GF-D8 (cell line): ENCODE data around the gene SLC22A8.
"Not testable (repeated sequence)": the region's sequence is repeated elsewhere in the genome, so short reads cannot be mapped to it uniquely, and the experiment has no call there.

ENCODE experiments used
- DNase-seq: peaks from one replicate; lab custom pipeline; 2025; lab: John Stamatoyannopoulos, UW

SLC22A8 gene

DNA sequence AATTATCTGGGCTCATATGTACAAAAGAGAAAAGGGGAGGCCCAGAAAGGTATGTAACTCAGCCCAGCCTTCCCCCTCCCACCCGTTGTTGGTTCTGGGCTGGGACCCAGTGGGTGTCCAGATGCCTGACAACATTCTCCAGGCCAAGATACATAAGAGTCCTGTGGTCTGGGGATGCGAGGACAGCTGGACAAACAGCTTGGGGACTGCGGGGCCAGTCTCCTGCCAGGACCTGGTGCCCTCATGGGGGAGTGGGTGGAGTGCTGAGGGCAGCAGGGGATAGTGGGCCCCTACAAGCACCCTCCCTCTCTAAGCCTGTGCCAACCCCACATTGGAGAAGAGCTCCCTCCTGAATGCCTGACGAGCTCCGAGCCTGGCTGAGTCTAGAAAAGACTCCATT is 27.4 kb downstream of the SLC22A8 start:
- no peak for DNase-seq

DNA sequence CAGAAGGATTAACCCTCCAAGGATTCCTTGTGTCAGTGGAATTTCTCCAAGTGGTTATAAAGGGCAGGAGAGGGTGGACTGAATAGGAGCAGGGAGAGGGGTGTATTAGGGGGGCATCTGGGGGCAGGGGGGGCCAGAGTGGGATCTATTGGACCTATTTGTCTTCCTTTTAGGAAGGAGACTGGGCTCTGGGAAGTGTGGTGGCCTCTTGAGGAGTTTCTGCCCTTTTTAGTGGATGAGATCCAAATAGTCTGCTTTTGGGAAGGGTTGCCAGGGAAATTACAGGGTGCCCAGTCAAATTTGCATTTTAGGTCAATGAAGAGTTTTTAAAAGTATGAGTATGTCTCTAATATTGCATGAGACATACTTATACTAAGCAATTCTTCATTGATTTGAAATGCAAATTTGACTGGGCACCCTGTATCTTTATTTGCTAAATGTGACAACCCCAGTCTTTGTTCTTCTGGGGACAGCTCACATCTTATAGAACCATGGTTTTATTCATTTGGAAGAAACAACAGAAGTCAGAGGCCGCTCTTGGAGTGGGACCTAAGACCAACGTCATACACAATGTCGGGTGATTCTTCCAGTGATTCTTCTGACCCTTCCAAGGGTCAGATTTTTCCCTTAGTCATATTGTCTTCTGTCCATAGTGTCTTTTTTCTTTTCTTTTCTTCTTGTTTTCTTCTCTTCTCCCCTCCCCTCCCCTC is 30.4 kb downstream of the SLC22A8 start:
- DNase-seq, result no peak

DNA sequence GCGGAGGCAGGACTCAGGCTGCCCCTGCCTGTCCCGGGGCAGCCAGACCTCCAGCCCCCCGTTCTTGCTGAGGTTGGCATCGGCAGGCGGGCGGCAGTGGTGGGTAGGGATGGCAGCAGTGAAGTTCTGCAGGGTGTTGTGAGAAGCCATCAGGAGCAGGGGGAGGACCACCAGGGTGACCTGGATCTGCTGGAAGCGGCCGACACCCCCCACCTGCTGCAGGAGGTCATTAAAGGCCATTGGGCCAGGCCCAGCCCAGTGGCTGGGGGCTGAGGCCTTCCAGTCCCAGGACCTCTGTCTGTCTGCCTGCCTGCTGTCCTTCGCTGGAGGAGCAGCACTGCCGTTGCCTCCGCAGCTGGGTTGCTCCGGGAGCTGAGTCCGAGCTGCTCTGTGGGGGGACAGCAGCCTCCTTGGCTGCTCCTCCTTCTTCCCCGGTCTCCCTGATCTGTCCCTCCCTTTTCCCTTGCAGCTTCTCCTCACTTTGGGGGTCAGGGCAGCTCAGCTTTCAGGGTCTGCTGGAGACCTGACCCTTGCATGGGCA is 31.1 kb downstream of the SLC22A8 start, which contains the start of gene SLC22A6:
Gene SLC22A6, minus strand, starts transcription at position 517 of the 541 bp plus-strand sequence. Its CDS starts 277 bp downstream, at position 240.
- no peak for DNase-seq

DNA sequence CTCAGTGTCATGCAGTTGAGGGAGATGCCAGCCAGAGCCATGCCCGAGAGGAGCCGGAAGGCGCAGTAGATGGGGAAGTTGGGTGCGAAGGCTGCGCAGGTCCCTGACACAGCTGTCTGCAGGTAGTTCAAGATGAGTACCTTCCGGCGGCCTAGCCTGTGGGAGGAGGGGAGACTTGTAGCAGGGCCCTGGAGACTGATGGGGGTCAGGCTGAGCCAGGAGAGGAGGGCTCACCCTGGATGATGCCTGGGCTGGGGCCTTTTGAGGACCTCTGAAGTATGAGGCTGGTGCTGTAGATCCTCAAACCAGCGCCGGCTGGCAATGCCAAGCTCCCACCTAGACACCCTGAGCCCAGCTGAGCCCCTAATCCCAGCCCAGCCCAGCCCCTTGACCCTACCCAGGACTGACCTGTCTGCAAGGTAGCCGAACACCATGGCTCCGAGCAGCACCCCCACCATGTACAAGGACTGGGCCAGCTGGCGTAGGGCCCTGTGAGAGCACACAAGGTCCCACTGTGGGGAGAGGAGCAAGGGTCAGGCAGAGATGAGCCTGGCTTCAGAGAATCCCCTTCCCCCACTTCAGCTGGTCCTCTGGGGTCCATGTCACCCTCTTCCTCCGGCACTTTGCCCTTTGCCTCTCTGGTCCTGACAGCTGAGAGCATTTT is 32.0 kb downstream of the SLC22A8 start:
- DNase-seq, result no peak

DNA sequence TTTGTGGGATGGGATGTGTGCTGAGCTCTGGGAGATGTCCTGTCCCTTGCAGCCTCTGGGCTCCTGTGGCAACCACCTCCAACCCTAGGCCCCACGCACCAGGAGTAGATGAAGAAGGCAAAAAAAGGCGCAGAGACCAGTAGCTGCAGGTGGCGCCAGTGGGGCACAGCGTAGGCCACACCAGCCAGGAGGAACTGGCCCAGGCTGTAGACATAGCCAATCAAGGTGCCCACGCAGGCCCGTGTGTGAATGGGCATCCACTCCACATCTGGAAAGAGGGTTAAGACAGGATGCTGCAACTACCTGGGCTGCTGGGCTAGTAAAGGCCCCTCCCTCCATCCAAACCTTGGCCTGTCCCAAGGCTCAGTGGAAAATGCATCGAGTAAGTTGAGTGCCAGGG is 33.9 kb downstream of the SLC22A8 start:
- no peak for DNase-seq

DNA sequence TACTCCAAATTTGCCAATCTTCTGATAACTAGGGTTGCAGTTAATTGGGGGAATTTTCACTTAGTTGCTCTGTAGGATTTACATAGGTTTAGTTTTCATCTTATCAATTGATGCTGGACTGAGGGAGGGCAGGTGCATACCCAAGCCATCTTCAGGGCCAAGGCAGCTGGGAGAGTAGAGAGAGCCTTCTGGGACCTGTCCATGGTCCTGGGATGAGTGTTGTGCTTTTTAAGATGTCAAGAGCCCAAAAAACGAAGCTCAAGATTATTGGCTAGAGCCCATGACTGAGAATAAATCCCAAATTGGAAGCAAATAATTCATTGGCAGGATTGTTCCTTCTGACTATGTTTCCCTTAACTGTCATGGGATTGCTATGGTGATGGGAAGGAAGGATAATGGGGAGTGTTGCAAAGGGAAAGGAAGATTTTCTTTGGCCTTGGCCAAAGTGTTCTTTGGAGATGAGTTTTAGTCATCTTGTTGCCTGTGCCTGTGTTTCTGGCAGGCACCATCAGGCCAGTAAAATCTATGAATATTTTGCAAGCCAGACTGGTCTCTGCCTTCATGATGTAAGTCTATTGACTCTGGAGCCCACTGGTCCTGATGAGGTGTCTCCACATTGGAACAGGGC is 35.4 kb downstream of the SLC22A8 start:
- DNase-seq, result no peak

DNA sequence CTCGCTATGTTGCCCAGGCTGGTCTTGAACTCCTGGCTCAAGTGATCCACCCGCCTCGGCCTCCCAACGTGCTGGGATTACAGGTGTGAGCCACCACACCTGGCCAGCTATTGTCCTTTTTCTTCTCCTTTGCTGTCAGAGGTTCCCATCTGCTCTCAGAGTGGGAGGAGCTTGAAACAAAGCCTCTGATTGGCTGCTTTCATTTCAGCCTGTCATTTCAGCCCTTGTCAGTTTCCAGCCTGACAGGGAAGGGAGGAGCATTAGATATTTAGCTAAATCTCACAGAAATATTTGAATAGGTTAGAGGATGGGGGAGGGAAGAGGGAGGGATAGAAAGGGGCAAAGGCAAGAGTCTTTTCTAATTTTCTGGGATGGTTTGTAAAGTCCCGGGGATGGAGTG is 39.5 kb downstream of the SLC22A8 start:
- no peak for DNase-seq

DNA sequence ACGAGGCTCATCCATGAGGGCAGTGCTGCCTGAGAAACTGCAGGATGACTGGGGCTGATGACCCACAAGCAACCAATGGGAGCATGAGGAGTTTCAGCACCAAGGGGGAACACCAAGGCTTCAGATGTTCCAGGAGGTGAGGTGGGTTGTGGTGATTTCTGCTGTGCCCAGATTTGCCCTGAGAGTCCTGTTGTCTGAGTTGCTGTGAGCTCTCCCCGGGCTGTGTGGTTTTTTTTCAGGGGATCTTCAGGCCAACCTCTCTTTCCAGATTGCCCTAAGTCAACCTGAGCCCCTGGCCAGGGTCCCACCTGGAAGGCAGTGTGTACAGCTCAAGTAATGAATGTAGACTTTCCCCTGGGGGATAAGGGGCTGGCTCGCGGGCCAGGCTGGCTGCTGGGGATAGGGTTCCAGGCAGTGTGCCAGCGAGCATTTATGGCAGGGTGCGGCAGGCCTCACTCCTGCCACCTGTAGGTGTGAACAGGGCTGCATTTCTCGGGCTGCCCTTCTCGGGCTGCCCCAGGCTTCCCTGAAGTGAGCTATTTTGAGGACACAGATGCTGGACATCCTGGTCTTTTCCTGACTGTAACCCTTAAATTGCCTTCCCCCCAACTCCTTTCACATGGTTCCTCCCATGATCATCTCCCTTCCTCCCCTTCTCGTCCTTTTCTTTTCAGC is 40.7 kb downstream of the SLC22A8 start:
- DNase-seq, result no peak

DNA sequence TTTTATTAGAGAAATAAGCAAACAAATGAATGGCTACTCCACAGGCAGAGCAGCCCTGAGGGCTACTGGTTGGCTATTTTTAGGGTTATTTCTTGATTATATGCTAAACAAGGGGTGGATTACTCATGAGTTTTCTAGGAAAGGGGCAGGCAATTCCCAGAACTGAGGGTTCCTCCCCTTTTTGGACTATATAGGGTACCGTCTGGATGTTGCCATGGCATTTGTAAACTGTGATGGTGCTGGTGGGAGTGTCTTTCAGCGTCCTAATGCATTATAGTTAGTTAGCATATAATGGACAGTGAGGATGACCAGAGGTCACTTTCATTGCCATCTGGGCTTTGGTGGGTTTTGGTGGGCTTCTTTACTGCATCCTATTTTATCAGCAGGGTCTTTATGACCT is 50.1 kb downstream of the SLC22A8 start:
- no peak for DNase-seq

DNA sequence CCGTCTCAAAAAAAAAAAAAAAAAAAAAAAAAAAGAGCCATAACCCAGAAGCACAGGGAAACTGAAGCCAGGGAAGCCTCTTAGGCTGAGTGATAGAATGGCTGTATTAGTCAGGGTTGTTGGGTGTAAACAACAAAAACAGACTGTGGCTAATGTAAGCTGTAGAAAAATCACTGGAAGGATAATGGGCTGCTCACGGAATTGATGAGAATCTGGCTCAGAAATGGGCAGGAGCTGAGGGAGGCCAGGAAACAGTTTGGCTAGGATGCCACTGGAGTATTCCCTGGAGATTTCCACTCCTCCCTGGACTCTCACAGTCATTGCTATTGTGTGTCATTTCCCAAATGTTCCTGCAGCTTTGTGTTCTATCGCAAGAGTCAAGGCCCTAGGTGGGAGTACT is 53.2 kb downstream of the SLC22A8 start:
- DNase-seq, result no peak

DNA sequence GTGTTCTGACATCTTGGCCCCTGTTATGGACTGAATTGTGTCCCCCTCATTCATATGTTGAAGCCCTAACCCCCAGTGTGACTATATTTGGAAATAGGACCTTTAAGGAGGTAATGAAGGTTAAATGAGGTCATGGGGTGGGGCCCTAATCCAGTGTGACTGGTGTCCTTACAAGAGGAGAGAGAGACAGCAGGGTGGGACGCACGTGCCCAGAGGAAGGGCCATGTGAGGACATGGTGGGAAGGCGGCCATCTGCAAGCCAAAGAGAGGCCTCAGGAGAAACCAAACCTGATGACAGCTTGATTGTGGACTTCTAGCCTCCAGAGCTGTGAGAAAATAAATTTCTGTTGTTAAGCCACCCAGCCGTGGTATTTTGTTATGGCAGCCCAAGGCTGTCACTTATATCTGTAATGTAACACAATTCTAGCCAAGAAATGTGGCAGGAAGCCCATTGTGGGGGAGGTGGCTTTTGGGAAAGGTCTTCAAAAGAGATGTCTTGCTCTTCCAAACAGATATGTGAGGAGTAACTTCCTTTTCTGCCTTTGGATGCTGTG is 54.5 kb downstream of the SLC22A8 start:
- no peak for DNase-seq

DNA sequence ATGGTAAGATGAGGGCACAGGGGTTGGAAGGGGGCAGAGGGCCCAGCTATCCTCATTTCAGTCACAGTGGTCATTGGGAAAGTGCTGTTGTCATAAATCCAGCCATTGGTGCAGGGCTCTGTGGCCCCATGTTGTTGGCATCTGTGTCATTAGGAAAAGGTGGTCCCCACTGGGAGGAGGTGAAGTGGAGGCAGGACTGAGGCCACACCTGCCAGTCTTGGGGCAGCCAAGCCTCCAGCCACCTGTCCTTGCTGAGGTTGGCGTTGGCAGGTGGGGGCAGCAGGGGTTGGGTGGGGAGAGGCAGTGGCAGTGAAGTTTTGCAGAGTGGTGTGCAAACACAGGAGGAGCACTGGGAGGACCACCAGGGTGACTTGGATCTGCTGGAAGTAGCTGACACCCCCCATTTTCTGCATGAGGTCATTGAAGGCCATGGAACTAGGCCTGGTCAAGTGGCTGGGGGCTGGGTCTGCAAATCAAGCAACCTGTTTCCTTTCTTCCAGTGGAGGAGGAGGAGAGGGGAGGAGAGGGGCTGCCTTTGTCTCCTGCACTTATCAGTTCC is 56.1 kb downstream of the SLC22A8 start:
- DNase-seq, result no peak

DNA sequence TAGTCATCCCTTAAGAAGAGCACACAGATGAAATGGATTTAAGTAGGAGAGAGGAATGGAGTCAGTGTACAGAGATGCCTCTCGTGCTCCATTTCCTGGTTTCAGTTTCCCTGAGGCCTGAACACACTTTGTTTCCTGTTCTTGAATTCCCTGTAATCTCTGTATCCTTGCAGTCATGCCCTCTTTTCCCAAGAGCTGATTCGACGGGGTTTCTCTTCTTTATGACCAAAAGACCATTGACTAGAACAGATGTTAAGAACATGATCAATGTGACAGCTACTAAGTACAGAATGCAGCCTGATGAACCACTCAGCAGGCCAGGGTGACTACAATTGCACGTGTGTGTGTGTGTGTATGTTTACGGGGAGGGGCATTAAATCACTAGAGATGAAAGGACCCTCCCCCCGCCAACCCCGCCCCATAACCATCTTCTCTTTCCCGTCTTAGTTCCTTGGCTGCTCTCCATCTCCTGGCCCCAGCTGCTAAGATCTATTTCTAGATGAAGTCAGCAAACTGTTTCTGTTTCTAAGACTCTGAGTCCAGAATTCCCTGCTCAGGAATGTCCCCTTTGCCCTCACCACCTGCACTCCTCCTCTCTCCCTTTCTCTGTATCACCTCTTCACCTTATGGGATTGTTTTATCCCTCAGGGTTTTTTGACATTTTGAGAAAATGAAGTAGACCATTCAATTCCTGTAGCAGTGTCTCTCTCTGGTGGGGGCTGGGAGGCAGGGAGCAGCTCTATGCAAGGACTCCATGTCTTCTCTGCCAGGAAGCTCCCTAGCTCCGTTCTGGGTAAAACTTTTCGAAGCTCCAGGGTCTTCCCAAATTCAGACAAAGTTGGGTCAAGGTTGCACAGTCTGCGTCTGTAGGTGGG is 56.9 kb downstream of the SLC22A8 start:
- DNase-seq, result no peak

DNA sequence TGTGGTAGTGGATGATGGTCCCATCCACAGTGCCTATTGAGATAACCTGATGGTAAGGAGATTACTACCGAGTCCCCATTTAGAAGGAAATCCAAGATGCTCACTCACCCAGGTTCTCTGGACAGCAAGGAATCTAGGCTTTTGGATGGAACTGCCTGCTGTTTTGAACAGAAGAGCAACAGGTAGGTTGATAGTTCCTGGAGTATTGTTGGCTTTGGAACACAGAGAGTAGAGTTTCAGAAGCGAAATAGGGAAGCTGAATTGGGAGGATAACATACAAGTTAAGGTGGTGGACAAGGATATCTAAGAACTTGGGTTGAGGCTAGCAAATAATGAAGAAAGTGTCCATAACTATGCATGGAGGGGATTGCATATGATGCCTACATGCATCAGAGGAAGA is 58.5 kb downstream of the SLC22A8 start:
- DNase-seq, result no peak

DNA sequence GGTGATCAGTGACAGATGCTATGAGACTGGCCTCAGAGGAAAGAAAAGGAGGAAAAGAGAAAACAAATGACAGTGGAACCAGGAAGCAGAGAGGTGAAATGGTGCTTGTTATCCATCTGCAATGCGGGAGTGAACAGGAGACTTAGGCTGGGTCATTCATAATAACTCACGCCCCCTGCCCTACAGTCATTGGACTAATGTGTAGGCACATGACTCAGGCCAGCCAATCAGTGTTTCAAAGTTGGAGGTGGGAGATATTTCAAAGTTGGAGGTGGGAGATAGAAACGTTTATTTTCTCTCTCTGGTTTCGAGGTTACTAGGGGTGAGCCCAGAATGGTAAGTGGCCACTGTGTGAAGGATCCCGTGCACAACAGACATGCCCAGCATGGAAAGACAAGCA is 61.2 kb downstream of the SLC22A8 start:
- no peak for DNase-seq

DNA sequence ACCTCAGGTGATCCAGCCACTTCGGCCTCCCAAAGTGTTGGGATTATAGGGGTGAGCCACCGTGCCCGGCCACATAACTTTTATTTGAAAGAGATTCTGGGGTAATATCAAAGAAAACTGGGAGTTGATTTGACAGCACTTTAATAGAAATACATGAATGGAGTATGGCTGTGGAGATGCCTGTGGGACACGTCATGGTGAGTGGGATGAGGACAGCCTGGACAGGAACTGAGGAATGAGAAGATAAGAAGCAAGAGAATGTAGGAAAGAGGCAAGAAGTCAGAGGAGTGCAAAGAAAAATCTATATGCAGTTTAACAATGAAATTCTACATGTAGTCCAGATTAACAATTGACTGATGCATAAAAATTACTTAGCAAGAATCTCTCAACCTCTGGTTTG is 61.8 kb downstream of the SLC22A8 start:
- DNase-seq, result no peak

DNA sequence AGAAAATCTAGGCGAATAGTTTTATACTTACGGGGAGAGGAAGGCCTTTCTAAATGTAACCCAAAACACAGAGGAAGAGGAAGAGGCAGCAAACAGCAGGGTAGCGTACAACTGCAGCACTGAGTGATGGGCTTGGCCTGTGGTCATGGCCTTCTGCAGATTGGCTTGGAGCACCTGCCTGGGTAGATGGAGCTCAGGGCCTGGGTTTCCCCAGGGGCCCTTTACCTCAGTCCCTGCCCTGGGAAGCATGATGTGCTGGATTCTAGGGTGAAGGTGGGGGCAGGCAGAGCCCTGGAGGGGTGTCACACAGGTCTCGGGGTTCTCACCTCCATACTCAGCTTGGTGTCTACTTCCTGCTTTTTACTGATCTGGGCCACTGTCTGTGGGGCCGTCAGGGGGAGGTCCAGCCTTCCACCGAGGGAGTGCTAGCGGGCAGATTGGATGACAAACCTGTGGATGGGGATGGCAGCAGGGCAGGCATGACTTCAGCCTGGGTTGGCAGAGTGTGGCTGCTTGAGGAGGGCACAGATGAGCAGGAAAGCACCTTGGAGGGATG is 66.8 kb downstream of the SLC22A8 start:
- DNase-seq, result no peak

DNA sequence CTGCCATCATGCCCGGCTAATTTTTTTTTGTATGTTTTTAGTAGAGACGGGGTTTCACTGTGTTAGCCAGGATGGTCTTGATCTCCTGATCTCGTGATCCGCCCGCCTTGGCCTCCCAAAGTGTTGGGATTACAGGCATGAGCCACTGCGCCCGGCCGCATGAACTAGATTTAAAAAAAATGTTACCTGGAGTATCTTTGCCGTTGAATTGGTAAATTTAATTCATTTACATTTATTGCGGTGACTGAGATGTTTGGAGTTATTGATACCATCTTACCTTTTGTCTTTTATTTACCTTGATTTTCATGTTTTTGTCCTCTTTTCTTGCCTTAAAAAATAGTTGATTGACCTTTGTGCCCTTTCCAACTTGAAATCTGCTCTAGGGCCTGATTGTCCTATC is 70.1 kb downstream of the SLC22A8 start:
- DNase-seq, result not testable (repeated sequence)
